Endothelial cell (in vitro differentiated cells): Measurements from ENCODE around the gene RAB40B. TPM values are rescaled to one million over a fixed set of nuclear protein-coding genes. Genes with fewer than 3 reads are reported as not detected.

Experiments used
- DNase-seq: peaks from one replicate; pipeline ENCODE4 v3.0.0; 2021; ENCODE audit warnings: low spot score
- H3K27ac Mint-ChIP-seq: one replicate; pipeline ENCODE4 v1.8.0; 2021; ENCODE audit warnings: mixed read lengths, inconsistent platforms; ENCODE audit not compliant: unreplicated experiment
- H3K27me3 Mint-ChIP-seq: one replicate; pipeline ENCODE4 v1.8.0; 2021; ENCODE audit warnings: mild to moderate bottlenecking, moderate library complexity, mixed read lengths, inconsistent platforms; ENCODE audit not compliant: unreplicated experiment
- H3K36me3 Mint-ChIP-seq: one replicate; pipeline ENCODE4 v1.8.0; 2021; ENCODE audit warnings: mild to moderate bottlenecking, low read depth, mixed read lengths, inconsistent platforms; ENCODE audit not compliant: unreplicated experiment
- H3K4me1 Mint-ChIP-seq: one replicate; pipeline ENCODE4 v1.8.0; 2021; ENCODE audit warnings: mild to moderate bottlenecking, mixed read lengths, inconsistent platforms; ENCODE audit not compliant: unreplicated experiment
- H3K4me3 Mint-ChIP-seq: one replicate; pipeline ENCODE4 v1.8.0; 2021; ENCODE audit warnings: mild to moderate bottlenecking, mixed read lengths, inconsistent platforms; ENCODE audit not compliant: unreplicated experiment
- H3K9me3 Mint-ChIP-seq: one replicate; pipeline ENCODE4 v1.8.0; 2021; ENCODE audit warnings: mixed read lengths, inconsistent platforms; ENCODE audit not compliant: unreplicated experiment
- CTCF ChIP-seq: fragments of 200-600 bp; sonication (generic); IDR thresholded peaks from one replicate; pipeline ENCODE4 v1.5.0; 2021; ENCODE audit warnings: antibody characterized with exemption; ENCODE audit not compliant: unreplicated experiment
- total RNA-seq: library from RNA; stranded (reverse); fragmentation: NEBNext Ultra II Directional; extraction: Animal tissue kit (Norgen Biotek cat#: 25700); gene quantifications from one replicate; pipeline ENCODE4 v1.2.1, GENCODE V29; 2021; ENCODE audit not compliant: unreplicated experiment

The RAB40B gene
- total RNA-seq, 1 donor from 2014 or later, result 6.7 TPM

GRCh38 chr17:82740906-82741759 lies 42.6 kb upstream of the RAB40B start:
- Mint-ChIP-seq H3K27ac (no peak overlapping the region), H3K9me3 (peaks cover 4% of the 10 kb centered on the region), H3K4me3 (peak overlapping the region; percentile 78), H3K36me3 (peaks cover 31% of the 10 kb centered on the region), H3K4me1 (peaks cover under 1% of the 10 kb centered on the region), H3K27me3 (peaks cover 2% of the 10 kb centered on the region)
- no peak for TF ChIP-seq CTCF
- DNase-seq, result no peak

- H3K36me3 Mint-ChIP-seq, result peaks cover 32% of the 10 kb centered on the region
- no peak for DNase-seq
These were observed 39.7 kb upstream of the RAB40B start for GRCh38 chr17:82737967-82738877.

GRCh38 chr17:82736511-82737185 lies 38.1 kb upstream of the RAB40B start:
- H3K27me3 Mint-ChIP-seq, result peaks cover 4% of the 10 kb centered on the region
- TF ChIP-seq CTCF, result no peak
- no peak overlapping the region for H3K27ac Mint-ChIP-seq
- peaks cover 3% of the 10 kb centered on the region for H3K4me1 Mint-ChIP-seq
- peak overlapping the region; percentile 85 for H3K4me3 Mint-ChIP-seq
- peaks cover 4% of the 10 kb centered on the region for H3K9me3 Mint-ChIP-seq
- no peak for DNase-seq
- H3K36me3 Mint-ChIP-seq, result peaks cover 28% of the 10 kb centered on the region

More at GRCh38 chr17:82737967-82738877, 39.7 kb upstream of the RAB40B start:
- Mint-ChIP-seq H3K27me3 (peaks cover 4% of the 10 kb centered on the region), H3K9me3 (peaks cover 4% of the 10 kb centered on the region), H3K4me1 (peaks cover 3% of the 10 kb centered on the region), H3K27ac (no peak overlapping the region), H3K4me3 (no peak overlapping the region)
- TF ChIP-seq CTCF, result no peak

GRCh38 chr17:82734987-82735866 lies 36.7 kb upstream of the RAB40B start, which contains the start of gene FN3K:
Gene FN3K (plus strand): TSS chr17:82735615. CDS start chr17:82735637, 22 bp downstream.
- Mint-ChIP-seq H3K36me3 (peaks cover 18% of the 10 kb centered on the region), H3K27me3 (peaks cover 4% of the 10 kb centered on the region), H3K4me3 (peak within 1 kb of the TSS; percentile 85), H3K27ac (no peak within 1 kb of the TSS), H3K4me1 (peaks cover 3% of the 10 kb centered on the region), H3K9me3 (peaks cover 3% of the 10 kb centered on the region)
- no peak for TF ChIP-seq CTCF
- DNase-seq, result peak; percentile 66
